ENCODE data around the gene SPNS3.

SPNS3 gene

GRCh38 chr17:4407216-4407615, 26.5 kb upstream of the SPNS3 start:
- H3K4me3 ChIP-seq (ENCODE audit: low read length) = no peak overlapping the region
- no peak overlapping the region for H3K9ac ChIP-seq (ENCODE audit: low read depth, low read length)
- no peaks in the 10 kb centered on the region for H3K9me3 ChIP-seq (replicated peaks; ENCODE audit: low read length)
- H3K27me3 ChIP-seq (ENCODE audit: control insufficient read depth, insufficient read depth, low read length) = no peaks in the 10 kb centered on the region
- no peak overlapping the region for H3K4me2 ChIP-seq (ENCODE audit: low read length)
- H3K4me1 ChIP-seq (ENCODE audit: control insufficient read depth, insufficient read depth, low read length) = no peaks in the 10 kb centered on the region
- no peaks in the 10 kb centered on the region for H3K36me3 ChIP-seq (ENCODE audit: insufficient read depth, low read length)

GRCh38 chr17:4407851-4408250, 25.9 kb upstream of the SPNS3 start:
- Histone ChIP-seq H3K27me3 (ENCODE audit: control insufficient read depth, insufficient read depth, low read length) (no peaks in the 10 kb centered on the region), H3K9ac (ENCODE audit: low read depth, low read length) (no peak overlapping the region), H3K4me2 (ENCODE audit: low read length) (no peak overlapping the region), H3K36me3 (ENCODE audit: insufficient read depth, low read length) (no peaks in the 10 kb centered on the region), H3K4me3 (ENCODE audit: low read length) (no peak overlapping the region), H3K4me1 (ENCODE audit: control insufficient read depth, insufficient read depth, low read length) (peaks cover under 1% of the 10 kb centered on the region), H3K9me3 (replicated peaks; ENCODE audit: low read length) (no peaks in the 10 kb centered on the region)

- H3K4me2 ChIP-seq (ENCODE audit: low read length) = no peak overlapping the region
These were observed 24.1 kb upstream of the SPNS3 start for GRCh38 chr17:4409659-4410058.

GRCh38 chr17:4411201-4411600, 22.5 kb upstream of the SPNS3 start:
- Histone ChIP-seq H3K9ac (ENCODE audit: low read depth, low read length) (no peak overlapping the region), H3K4me3 (ENCODE audit: low read length) (no peak overlapping the region), H3K4me1 (ENCODE audit: control insufficient read depth, insufficient read depth, low read length) (peaks cover 3% of the 10 kb centered on the region), H3K27me3 (ENCODE audit: control insufficient read depth, insufficient read depth, low read length) (peaks cover 5% of the 10 kb centered on the region), H3K4me2 (ENCODE audit: low read length) (no peak overlapping the region), H3K36me3 (ENCODE audit: insufficient read depth, low read length) (no peaks in the 10 kb centered on the region), H3K9me3 (replicated peaks; ENCODE audit: low read length) (no peaks in the 10 kb centered on the region)

More at GRCh38 chr17:4409659-4410058, 24.1 kb upstream of the SPNS3 start:
- Histone ChIP-seq H3K9ac (ENCODE audit: low read depth, low read length) (no peak overlapping the region), H3K9me3 (replicated peaks; ENCODE audit: low read length) (no peaks in the 10 kb centered on the region), H3K4me1 (ENCODE audit: control insufficient read depth, insufficient read depth, low read length) (peaks cover 3% of the 10 kb centered on the region), H3K36me3 (ENCODE audit: insufficient read depth, low read length) (no peaks in the 10 kb centered on the region), H3K27me3 (ENCODE audit: control insufficient read depth, insufficient read depth, low read length) (peaks cover 1% of the 10 kb centered on the region), H3K4me3 (ENCODE audit: low read length) (no peak overlapping the region)

- Histone ChIP-seq H3K27me3 (ENCODE audit: control insufficient read depth, insufficient read depth, low read length) (peaks cover 5% of the 10 kb centered on the region), H3K9ac (ENCODE audit: low read depth, low read length) (no peak overlapping the region), H3K4me2 (ENCODE audit: low read length) (peak overlapping the region; percentile 66), H3K9me3 (replicated peaks; ENCODE audit: low read length) (no peaks in the 10 kb centered on the region), H3K4me3 (ENCODE audit: low read length) (no peak overlapping the region), H3K36me3 (ENCODE audit: insufficient read depth, low read length) (no peaks in the 10 kb centered on the region), H3K4me1 (ENCODE audit: control insufficient read depth, insufficient read depth, low read length) (peaks cover 3% of the 10 kb centered on the region)
These were observed 20.6 kb upstream of the SPNS3 start for GRCh38 chr17:4412933-4413831.

GRCh38 chr17:4417129-4417667, 16.5 kb upstream of the SPNS3 start:
- Histone ChIP-seq H3K4me1 (ENCODE audit: control insufficient read depth, insufficient read depth, low read length) (peaks cover 3% of the 10 kb centered on the region), H3K4me3 (ENCODE audit: low read length) (no peak overlapping the region), H3K4me2 (ENCODE audit: low read length) (no peak overlapping the region), H3K27me3 (ENCODE audit: control insufficient read depth, insufficient read depth, low read length) (peaks cover 5% of the 10 kb centered on the region), H3K36me3 (ENCODE audit: insufficient read depth, low read length) (no peaks in the 10 kb centered on the region), H3K9ac (ENCODE audit: low read depth, low read length) (no peak overlapping the region), H3K9me3 (replicated peaks; ENCODE audit: low read length) (no peaks in the 10 kb centered on the region)

- H3K36me3 ChIP-seq (ENCODE audit: insufficient read depth, low read length) = no peaks in the 10 kb centered on the region
- H3K9me3 ChIP-seq (replicated peaks; ENCODE audit: low read length) = no peaks in the 10 kb centered on the region
- no peaks in the 10 kb centered on the region for H3K4me1 ChIP-seq (ENCODE audit: control insufficient read depth, insufficient read depth, low read length)
- no peak overlapping the region for H3K4me3 ChIP-seq (ENCODE audit: low read length)
- no peak overlapping the region for H3K9ac ChIP-seq (ENCODE audit: low read depth, low read length)
- peaks cover 3% of the 10 kb centered on the region for H3K27me3 ChIP-seq (ENCODE audit: control insufficient read depth, insufficient read depth, low read length)
- peak overlapping the region; percentile 32 for H3K4me2 ChIP-seq (ENCODE audit: low read length)
These were observed 13.0 kb upstream of the SPNS3 start for GRCh38 chr17:4420692-4421131.

- Histone ChIP-seq H3K36me3 (ENCODE audit: insufficient read depth, low read length) (no peaks in the 10 kb centered on the region), H3K4me3 (ENCODE audit: low read length) (no peak overlapping the region)
These were observed 10.9 kb upstream of the SPNS3 start for GRCh38 chr17:4422864-4423263.

GRCh38 chr17:4425398-4425797, 8.3 kb upstream of the SPNS3 start:
- Histone ChIP-seq H3K4me2 (ENCODE audit: low read length) (no peak overlapping the region), H3K4me1 (ENCODE audit: control insufficient read depth, insufficient read depth, low read length) (no peaks in the 10 kb centered on the region), H3K9me3 (replicated peaks; ENCODE audit: low read length) (no peaks in the 10 kb centered on the region), H3K27me3 (ENCODE audit: control insufficient read depth, insufficient read depth, low read length) (peaks cover 25% of the 10 kb centered on the region), H3K36me3 (ENCODE audit: insufficient read depth, low read length) (no peaks in the 10 kb centered on the region), H3K4me3 (ENCODE audit: low read length) (no peak overlapping the region), H3K9ac (ENCODE audit: low read depth, low read length) (no peak overlapping the region)

More at GRCh38 chr17:4422864-4423263, 10.9 kb upstream of the SPNS3 start:
- no peak overlapping the region for H3K4me2 ChIP-seq (ENCODE audit: low read length)
- H3K9me3 ChIP-seq (replicated peaks; ENCODE audit: low read length) = no peaks in the 10 kb centered on the region
- no peaks in the 10 kb centered on the region for H3K4me1 ChIP-seq (ENCODE audit: control insufficient read depth, insufficient read depth, low read length)
- H3K27me3 ChIP-seq (ENCODE audit: control insufficient read depth, insufficient read depth, low read length) = peaks cover 11% of the 10 kb centered on the region
- H3K9ac ChIP-seq (ENCODE audit: low read depth, low read length) = no peak overlapping the region

GRCh38 chr17:4426499-4427208, 7.1 kb upstream of the SPNS3 start:
- no peak overlapping the region for H3K9ac ChIP-seq (ENCODE audit: low read depth, low read length)

GRCh38 chr17:4427505-4427904, 6.2 kb upstream of the SPNS3 start:
- Histone ChIP-seq H3K4me2 (ENCODE audit: low read length) (no peak overlapping the region), H3K9ac (ENCODE audit: low read depth, low read length) (no peak overlapping the region), H3K36me3 (ENCODE audit: insufficient read depth, low read length) (no peaks in the 10 kb centered on the region), H3K27me3 (ENCODE audit: control insufficient read depth, insufficient read depth, low read length) (peaks cover 25% of the 10 kb centered on the region), H3K4me1 (ENCODE audit: control insufficient read depth, insufficient read depth, low read length) (no peaks in the 10 kb centered on the region), H3K4me3 (ENCODE audit: low read length) (no peak overlapping the region), H3K9me3 (replicated peaks; ENCODE audit: low read length) (no peaks in the 10 kb centered on the region)

More at GRCh38 chr17:4426499-4427208, 7.1 kb upstream of the SPNS3 start:
- Histone ChIP-seq H3K4me3 (ENCODE audit: low read length) (no peak overlapping the region), H3K27me3 (ENCODE audit: control insufficient read depth, insufficient read depth, low read length) (peaks cover 25% of the 10 kb centered on the region), H3K4me1 (ENCODE audit: control insufficient read depth, insufficient read depth, low read length) (no peaks in the 10 kb centered on the region), H3K36me3 (ENCODE audit: insufficient read depth, low read length) (no peaks in the 10 kb centered on the region), H3K9me3 (replicated peaks; ENCODE audit: low read length) (no peaks in the 10 kb centered on the region), H3K4me2 (ENCODE audit: low read length) (no peak overlapping the region)
